Gastrocnemius medialis (tissue), 4 donors: Measurements from ENCODE around the gene PCDH9. TPM values are rescaled to one million over a fixed set of nuclear protein-coding genes. Genes with fewer than 3 reads are reported as not detected.

Experiments
- ATAC-seq, 2 donors: fragments of 150-250 bp; one replicate each; pipeline ENCODE4 v1.9.1; 2016
- DNase-seq, 2 donors: peaks; one replicate each; pipeline ENCODE4 v3.0.0-alpha.2; 2019
- H3K27ac ChIP-seq, 4 donors: fragments of 200-600 bp; sonication (generic); 1 replicate in 1 of 4; 2 replicates in 3 of 4; pipeline ENCODE4 v1.5.1; 2016 to 2018; ENCODE audit warnings: mild to moderate bottlenecking in 2 of 4, moderate library complexity in 1 of 4
- H3K27me3 ChIP-seq, 3 donors: fragments of 200-600 bp; sonication (generic) in 2 of 3; 1 replicate in 1 of 3; 2 replicates in 2 of 3; pipeline versions ENCODE4 v1.5.1 to v1.6.0; 2016 to 2019; ENCODE audit warnings: mild to moderate bottlenecking in 1 of 3, moderate library complexity in 1 of 3
- H3K36me3 ChIP-seq, 2 donors: fragments of 200-600 bp; sonication (generic) in 1 of 2; one replicate each; pipeline ENCODE4 v1.5.1; 2017 to 2018
- H3K4me1 ChIP-seq, 2 donors: fragments of 200-600 bp; sonication (generic) in 1 of 2; one replicate each; pipeline ENCODE4 v1.5.1; 2016 to 2017; ENCODE audit warnings: mild to moderate bottlenecking in 2 of 2
- H3K4me3 ChIP-seq, 4 donors: fragments of 200-600 bp; sonication (generic) in 3 of 4; 1 replicate in 1 of 4; 2 replicates in 3 of 4; pipeline ENCODE4 v1.5.1; 2016 to 2019; ENCODE audit warnings: mild to moderate bottlenecking in 2 of 4
- H3K9me3 ChIP-seq, 3 donors: fragments of 200-600 bp; sonication (generic) in 2 of 3; 1 replicate in 1 of 3; 2 replicates in 2 of 3; pipeline ENCODE4 v1.5.1; 2016 to 2019
- POLR2A ChIP-seq, 2 donors: fragments of 450-650 bp; IDR thresholded peaks; one replicate each; pipeline ENCODE4 v1.6.1; 2017; ENCODE audit warnings: antibody characterized with exemption in 2 of 2, mild to moderate bottlenecking in 2 of 2, moderate library complexity in 2 of 2
- in situ Hi-C, 4 donors: fragments of 200-750 bp; cut with MboI; loops; one replicate each; pipeline versions ENCODE4 v1.15.0 to v1.8.0; 2017; ENCODE audit warnings: low sequenced_read_pairs in 4 of 4
- intact Hi-C: fragments of 100-400 bp; cut with DNase I; formaldehyde crosslinking; loops from one replicate; pipeline ENCODE4 v1.15.1; 2023; ENCODE audit warnings: low total_unique reads
- total RNA-seq, 4 donors: library from RNA; depleted of rRNA; stranded (reverse); fragments of >200 nt; gene quantifications; one replicate each; pipeline versions ENCODE4 v1.1.0 to v1.2.3, GENCODE V29; 2016
- TF ChIP-seq, protein P1 (sequence below), 5 experiments: fragments of 450-650 bp in 3 of 5; fragments of 200-600 bp in 2 of 5; sonication (generic) in 2 of 5; IDR thresholded peaks in 4 of 5; conservative IDR thresholded peaks in 1 of 5; 1 replicate in 4 of 5; 2 replicates in 1 of 5; pipeline ENCODE4 v1.5.1; 2016 to 2019; ENCODE audit warnings: antibody characterized with exemption in 5 of 5, mild to moderate bottlenecking in 3 of 5, moderate library complexity in 3 of 5

The PCDH9 gene
- total RNA-seq, 4 donors from 2014 or later: 1.4 to 2.1 (median 1.9) TPM

DNA sequence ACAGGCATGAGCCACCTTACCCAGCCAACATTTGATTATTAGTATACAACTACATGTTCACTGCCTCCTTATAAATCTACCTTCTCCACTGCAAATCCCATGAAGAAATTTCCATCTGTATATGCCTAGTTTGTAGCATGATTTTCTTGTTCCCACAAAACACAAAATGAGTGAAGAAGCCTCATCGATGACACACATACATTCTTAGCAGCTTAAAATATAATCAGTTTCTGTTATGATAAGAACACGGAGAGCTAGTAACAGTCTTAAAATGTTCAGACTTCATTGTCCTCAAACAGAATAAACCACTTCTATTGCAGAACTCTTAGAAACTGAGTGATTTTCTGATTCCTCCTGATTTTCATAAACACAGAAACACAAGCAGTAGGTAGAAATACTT, 740.5 kb downstream of the PCDH9 start:
- TF ChIP-seq, protein P1, sequence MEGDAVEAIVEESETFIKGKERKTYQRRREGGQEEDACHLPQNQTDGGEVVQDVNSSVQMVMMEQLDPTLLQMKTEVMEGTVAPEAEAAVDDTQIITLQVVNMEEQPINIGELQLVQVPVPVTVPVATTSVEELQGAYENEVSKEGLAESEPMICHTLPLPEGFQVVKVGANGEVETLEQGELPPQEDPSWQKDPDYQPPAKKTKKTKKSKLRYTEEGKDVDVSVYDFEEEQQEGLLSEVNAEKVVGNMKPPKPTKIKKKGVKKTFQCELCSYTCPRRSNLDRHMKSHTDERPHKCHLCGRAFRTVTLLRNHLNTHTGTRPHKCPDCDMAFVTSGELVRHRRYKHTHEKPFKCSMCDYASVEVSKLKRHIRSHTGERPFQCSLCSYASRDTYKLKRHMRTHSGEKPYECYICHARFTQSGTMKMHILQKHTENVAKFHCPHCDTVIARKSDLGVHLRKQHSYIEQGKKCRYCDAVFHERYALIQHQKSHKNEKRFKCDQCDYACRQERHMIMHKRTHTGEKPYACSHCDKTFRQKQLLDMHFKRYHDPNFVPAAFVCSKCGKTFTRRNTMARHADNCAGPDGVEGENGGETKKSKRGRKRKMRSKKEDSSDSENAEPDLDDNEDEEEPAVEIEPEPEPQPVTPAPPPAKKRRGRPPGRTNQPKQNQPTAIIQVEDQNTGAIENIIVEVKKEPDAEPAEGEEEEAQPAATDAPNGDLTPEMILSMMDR (IDR thresholded peaks at IDR 0.05 in 4 of 5, conservative IDR thresholded peaks at IDR 0.05 in 1 of 5): no peak
- TF ChIP-seq POLR2A (IDR thresholded peaks at IDR 0.05): no peak
- ATAC-seq (no peak), DNase-seq (no peak)
- Histone ChIP-seq H3K36me3 (no peaks in the 10 kb centered on the region), H3K4me1 (no peaks in the 10 kb centered on the region), H3K27ac (no peak overlapping the region), H3K27me3 (no peaks in the 10 kb centered on the region), H3K9me3 (no peaks in the 10 kb centered on the region), H3K4me3 (no peak overlapping the region)
- intact Hi-C loops: no loop called here
- in situ Hi-C loops: no loop called here

- in situ Hi-C loops (no loop called here), intact Hi-C loops (no loop called here)
- Histone ChIP-seq H3K4me3 (no peak overlapping the region), H3K36me3 (no peaks in the 10 kb centered on the region), H3K27ac (no peak overlapping the region), H3K27me3 (no peaks in the 10 kb centered on the region), H3K9me3 (no peaks in the 10 kb centered on the region), H3K4me1 (no peaks in the 10 kb centered on the region)
- TF ChIP-seq POLR2A (IDR thresholded peaks at IDR 0.05): no peak
- TF ChIP-seq, protein P1 (IDR thresholded peaks at IDR 0.05 in 4 of 5, conservative IDR thresholded peaks at IDR 0.05 in 1 of 5): no peak
- ATAC-seq: no peak
- no peak for DNase-seq
These were observed 741.0 kb downstream of the PCDH9 start for GRCh38 chr13:66489172-66489571.

DNA sequence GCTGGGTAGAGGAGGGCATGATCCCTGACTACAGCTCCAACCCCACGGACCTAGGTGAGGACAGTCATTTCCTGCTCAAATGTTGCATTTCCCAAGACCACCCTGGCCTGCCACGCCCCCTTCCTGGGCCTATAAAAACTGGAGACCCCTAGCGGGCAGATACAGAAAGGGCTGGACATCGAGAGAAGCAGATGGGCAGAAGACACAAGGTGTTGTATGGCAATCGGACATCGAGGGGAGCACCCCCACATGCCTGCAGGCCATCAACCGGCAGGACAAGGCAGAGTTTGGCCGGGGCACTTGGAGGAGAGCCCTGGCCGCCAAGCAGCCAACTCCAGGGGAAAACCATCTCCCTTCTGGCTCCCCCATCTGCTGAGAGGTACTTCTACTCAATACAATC, 746.4 kb downstream of the PCDH9 start:
- no peaks in the 10 kb centered on the region for H3K36me3 ChIP-seq
- in situ Hi-C loops: no loop called here
- TF ChIP-seq, protein P1 (IDR thresholded peaks at IDR 0.05 in 4 of 5, conservative IDR thresholded peaks at IDR 0.05 in 1 of 5): no peak
- TF ChIP-seq POLR2A (IDR thresholded peaks at IDR 0.05): no peak
- no peaks in the 10 kb centered on the region for H3K4me1 ChIP-seq
- H3K27me3 ChIP-seq: no peaks in the 10 kb centered on the region
- no peak for ATAC-seq
- intact Hi-C loops: no loop called here
- H3K27ac ChIP-seq: no peak overlapping the region
- no peaks in the 10 kb centered on the region for H3K9me3 ChIP-seq
- H3K4me3 ChIP-seq: no peak overlapping the region
- no peak for DNase-seq

DNA sequence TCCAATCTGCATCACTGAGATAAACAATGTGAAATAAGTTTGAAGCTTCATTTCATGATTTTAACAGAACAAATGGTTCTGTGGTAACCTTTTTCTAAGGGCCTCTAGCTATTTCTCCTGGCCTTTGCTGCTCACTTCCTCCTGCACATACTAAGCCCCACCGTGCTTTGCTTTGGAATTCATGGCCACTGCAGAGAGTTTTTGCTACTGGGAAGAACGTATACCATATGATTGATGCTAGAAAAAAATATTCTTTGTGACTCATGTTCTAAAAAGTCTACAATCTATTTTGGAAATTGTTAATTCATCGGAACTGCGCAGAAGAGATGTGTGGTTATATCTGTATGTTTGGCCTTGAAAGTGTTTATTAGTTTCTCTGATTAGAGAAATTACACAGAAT, 747.3 kb downstream of the PCDH9 start:
- in situ Hi-C loops: no loop called here
- intact Hi-C loops: no loop called here
- DNase-seq (no peak), ATAC-seq (no peak)
- Histone ChIP-seq H3K27me3 (no peaks in the 10 kb centered on the region), H3K27ac (no peak overlapping the region), H3K36me3 (no peaks in the 10 kb centered on the region), H3K4me3 (no peak overlapping the region), H3K9me3 (no peaks in the 10 kb centered on the region), H3K4me1 (no peaks in the 10 kb centered on the region)
- TF ChIP-seq, protein P1 (IDR thresholded peaks at IDR 0.05 in 4 of 5, conservative IDR thresholded peaks at IDR 0.05 in 1 of 5): no peak
- TF ChIP-seq POLR2A (IDR thresholded peaks at IDR 0.05): no peak

GRCh38 chr13:66477816-66478215, 752.3 kb downstream of the PCDH9 start:
- intact Hi-C loops (no loop called here), in situ Hi-C loops (no loop called here)
- TF ChIP-seq, protein P1 (IDR thresholded peaks at IDR 0.05 in 4 of 5, conservative IDR thresholded peaks at IDR 0.05 in 1 of 5): no peak
- no peak for TF ChIP-seq POLR2A (IDR thresholded peaks at IDR 0.05)
- DNase-seq (no peak), ATAC-seq (no peak)
- H3K4me3 ChIP-seq: no peak overlapping the region
- no peaks in the 10 kb centered on the region for H3K9me3 ChIP-seq
- no peaks in the 10 kb centered on the region for H3K4me1 ChIP-seq
- no peaks in the 10 kb centered on the region for H3K36me3 ChIP-seq
- no peak overlapping the region for H3K27ac ChIP-seq
- no peaks in the 10 kb centered on the region for H3K27me3 ChIP-seq
